Peyer's patch (tissue), 4 donors: Measurements from ENCODE around the gene RGL2.

Experiments
- CTCF ChIP-seq, 6 experiments: fragments of 450-650 bp in 4 of 6; fragments of 200-600 bp in 2 of 6; sonication (generic) in 1 of 6; IDR thresholded peaks; one replicate each; pipeline ENCODE4 v1.5.1; 2017 to 2019; ENCODE audit warnings: antibody characterized with exemption in 6 of 6, mild to moderate bottlenecking in 3 of 6, moderate library complexity in 1 of 6
- POLR2A ChIP-seq, 2 donors: fragments of 450-650 bp; IDR thresholded peaks; one replicate each; pipeline ENCODE4 v1.5.1; 2017; ENCODE audit warnings: antibody characterized with exemption in 2 of 2, mild to moderate bottlenecking in 2 of 2, moderate library complexity in 2 of 2

- TF ChIP-seq POLR2A (IDR thresholded peaks at IDR 0.05) = no peak
- TF ChIP-seq CTCF (IDR thresholded peaks at IDR 0.05) = no peak
These were observed 24.8 kb upstream of the RGL2 start for GRCh38 chr6:33323623-33323948.
